HTR-8/SVneo (cell line): ENCODE results near the gene PPARG.
"Not testable (repeated sequence)": the region's sequence is repeated elsewhere in the genome, so short reads cannot be mapped to it uniquely, and the experiment has no call there.

Experiments
- DNase-seq: peaks from one replicate; pipeline ENCODE4 v3.0.0; 2011; ENCODE audit warnings: low spot score, mixed read lengths; ENCODE audit not compliant: insufficient read length
- FAIRE-seq: peaks from 2 replicates; lab custom pipeline; 2011; peaks lifted over from hg19 to GRCh38; lab: Jason Lieb, UNC

The PPARG gene

DNA sequence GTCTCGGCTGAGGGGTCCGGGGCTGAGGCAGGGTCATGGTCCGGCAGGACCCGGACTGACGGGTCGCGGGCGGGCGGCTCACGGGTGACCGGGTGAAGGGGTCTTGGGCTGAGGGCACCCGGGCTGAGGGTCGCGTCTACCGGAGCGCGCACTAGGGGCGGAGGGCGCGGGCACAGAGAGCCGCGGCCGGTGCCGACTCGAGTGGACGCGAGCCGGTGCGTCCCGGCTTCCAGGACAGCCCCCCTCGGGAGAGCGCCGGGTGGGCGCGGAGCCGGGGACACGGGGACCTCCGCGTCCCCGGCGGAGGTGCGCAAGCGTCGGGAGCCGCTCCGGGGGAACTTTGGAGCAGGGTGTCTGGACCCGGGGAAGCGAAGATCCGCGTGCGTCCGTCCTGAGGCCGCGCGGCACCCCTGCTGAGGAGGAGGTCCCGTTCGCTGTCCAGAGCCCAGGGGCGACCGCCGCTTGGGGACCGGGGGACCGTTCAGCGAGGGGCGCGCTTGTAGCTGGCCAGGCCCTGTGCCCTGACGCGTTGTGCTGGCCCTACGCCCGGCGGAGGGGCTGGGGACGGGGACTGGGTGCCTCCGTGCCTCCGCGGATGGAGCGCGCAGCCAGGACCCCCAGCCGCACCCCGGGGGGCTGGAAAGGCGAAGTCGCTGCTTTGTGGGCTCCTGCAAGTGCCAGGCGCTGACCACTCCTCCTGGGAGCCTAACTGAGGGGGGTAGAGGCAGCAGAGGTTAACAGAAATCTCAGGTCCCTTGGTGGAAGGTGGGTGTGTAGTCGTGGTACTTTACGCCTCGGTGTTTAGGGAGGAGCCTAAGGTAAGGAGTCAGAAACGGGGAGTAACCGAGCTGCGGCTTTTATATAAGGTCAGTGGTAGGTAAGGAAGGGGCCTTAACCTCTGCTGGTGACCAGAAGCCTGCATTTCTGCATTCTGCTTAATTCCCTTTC lies at the start of gene PPARG:
TSS of gene PPARG (plus strand) at position 889 of the 948 bp plus-strand sequence. CDS start 90,642 bp downstream, outside the sequence.
- DNase-seq (no peak), FAIRE-seq (no peak)

- DNase-seq, result no peak
- no peak for FAIRE-seq
These were observed 49.6 kb upstream of the PPARG start for GRCh38 chr3:12239301-12239700.

- no peak for DNase-seq
- no peak for FAIRE-seq
These were observed 46.1 kb upstream of the PPARG start for GRCh38 chr3:12242772-12243171.

GRCh38 chr3:12246497-12247163 lies 42.2 kb upstream of the PPARG start:
- no peak for DNase-seq
- no peak for FAIRE-seq

DNA sequence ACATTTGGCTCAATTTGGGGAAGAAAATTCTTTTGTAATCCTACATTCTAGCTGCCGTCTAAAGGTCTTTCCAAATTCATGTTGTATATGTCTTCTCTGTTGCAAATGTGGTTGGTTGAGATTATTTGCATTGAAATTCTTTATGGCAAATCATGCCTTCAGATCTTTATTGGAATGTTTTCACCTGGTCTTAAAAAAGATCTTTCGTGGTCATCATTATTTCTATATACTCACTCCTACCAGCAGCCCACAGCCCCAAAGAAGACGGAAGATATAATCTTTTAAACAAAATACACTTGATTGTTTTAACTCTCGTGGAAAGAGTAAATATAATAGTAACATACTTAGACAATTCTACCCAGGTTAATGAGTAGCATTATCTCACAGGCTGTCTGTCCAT lies 41.5 kb upstream of the PPARG start:
- no peak for DNase-seq
- FAIRE-seq, result no peak

- DNase-seq (no peak), FAIRE-seq (no peak)
These were observed 39.4 kb upstream of the PPARG start for GRCh38 chr3:12249519-12249918.

DNA sequence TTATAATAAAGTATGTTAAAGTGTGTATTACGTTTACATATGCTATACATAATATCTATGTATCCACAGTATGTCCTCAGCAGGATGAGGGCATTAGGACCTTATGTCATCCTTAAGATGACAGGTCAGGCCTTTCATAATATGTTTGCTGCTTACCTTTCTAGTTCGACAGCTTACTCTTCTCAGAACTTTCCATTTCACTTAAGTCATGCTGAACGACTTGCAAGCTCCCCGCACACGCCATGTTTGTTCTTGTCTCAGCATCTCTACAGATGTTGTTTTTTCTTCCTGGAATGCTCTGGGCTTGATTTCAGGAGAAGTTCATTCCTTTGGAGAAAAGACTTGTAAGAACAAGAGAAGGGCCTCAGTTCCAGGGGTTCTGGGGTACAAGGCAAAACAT lies 36.0 kb upstream of the PPARG start:
- no peak for DNase-seq
- no peak for FAIRE-seq

DNA sequence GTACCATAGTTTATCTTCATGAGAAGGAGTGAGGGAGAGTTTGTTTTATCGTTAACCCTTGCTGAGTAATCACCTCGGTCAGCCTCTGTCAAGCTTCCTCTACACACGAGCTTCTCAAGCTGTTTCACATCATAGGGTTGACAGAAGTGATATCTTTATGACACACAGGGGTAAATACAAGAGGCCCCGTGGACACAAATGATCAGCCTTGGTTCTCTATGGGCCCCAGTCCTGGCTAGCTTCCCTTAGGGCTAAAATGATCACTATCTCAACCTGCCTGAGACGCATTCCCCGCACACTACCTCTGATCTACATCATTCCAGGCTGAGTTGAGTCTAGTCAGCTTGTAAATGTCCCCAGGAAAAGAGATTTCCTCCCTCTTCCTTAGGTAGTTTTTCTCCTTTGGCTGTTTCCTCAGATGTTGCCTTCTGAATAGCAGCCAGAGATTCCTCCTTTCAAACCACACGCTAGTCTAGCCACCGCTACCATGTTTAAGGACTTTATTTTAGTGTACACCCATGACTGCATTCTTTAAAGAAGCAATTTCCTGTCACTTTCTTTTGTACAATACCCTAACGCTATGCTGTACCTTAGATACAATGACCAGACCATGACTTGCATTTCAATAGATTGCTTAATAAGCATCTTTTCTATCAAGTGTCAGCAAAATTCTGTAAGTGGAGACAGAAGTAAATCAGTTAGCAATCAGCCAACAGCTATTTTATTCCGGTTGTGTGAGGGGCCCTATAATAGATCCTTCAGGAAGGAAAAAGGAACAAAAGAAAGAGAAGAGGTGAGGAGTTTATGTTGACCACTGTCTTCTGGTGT lies 35.1 kb upstream of the PPARG start:
- FAIRE-seq (no peak), DNase-seq (no peak)

DNA sequence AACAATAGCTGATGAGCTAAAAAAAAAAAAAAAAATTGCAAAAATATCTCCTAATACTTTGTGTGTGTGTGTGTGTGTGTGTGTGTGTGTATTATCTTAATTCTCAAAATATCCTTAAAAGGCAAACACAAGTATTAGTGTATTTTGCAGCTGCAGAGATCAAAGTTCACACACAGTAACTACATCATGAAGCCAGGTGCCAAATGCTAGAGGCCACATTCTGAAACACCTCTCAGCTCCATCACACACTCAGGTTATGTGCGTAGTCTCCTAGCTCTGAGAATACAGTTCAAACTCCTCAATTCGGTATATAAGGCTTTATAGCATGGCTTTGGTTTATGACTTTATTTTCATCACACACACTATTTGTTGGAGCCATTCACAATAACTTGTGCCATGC lies 33.5 kb upstream of the PPARG start:
- no peak for FAIRE-seq
- no peak for DNase-seq

DNA sequence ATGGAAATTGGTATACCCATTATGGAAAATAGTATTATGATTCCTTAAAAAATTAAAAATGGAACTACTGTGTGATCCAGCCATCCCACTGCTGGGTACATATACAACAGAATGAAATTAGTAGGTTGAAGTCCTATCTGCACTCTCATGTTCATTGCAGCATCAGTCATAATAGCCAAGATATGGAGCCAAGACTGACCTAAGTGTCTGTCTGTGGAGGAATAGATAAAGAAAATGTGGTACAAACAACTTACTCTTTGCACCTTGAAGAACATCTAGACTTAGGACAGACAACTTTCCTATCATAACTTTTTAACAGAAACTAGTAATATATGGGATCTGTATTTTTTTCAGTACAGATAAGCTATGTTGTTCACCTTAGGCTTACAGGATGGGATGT lies 30.0 kb upstream of the PPARG start:
- FAIRE-seq, result no peak
- no peak for DNase-seq

DNA sequence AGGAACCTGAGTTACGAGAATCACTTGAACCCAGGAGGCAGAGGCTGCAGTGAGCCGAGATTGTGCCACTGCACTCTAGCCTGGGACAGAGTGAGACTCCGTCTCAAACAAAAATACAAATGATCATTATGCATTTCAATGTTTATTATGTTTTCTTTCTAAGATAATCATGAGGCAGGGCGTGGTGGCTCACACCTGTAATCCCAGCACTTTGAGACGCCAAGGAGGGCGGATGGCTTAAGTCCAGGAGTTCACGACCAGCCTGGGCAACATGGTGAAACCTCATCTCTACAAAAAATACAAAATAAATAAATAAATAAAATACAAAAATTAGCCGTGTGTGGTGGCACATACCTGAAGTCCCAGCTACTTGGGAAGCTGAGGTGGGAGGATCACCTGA lies 26.7 kb upstream of the PPARG start:
- DNase-seq, FAIRE-seq: not testable (repeated sequence)

DNA sequence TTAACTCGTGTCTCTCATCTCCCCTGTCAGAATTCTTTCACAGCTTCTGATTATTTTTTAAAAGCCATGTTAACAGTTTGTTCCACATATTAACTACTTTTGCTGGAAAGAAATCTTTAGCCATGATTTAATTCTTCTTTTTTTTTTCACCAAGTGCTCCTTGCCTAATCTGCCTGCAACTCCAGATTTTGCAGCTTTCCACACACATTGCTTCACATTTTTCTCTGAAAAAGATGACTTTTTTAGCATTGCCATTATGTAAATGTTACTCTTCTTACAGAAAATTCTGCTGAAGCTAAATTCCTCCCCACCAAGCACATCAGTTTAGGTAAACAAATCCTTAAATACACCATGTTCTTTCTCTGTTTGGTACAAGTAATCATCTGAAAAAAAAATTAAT lies 23.4 kb upstream of the PPARG start:
- DNase-seq (no peak), FAIRE-seq (no peak)

- FAIRE-seq (no peak), DNase-seq (no peak)
These were observed 22.8 kb upstream of the PPARG start for GRCh38 chr3:12266038-12266437.

GRCh38 chr3:12267376-12268030 lies 21.4 kb upstream of the PPARG start:
- DNase-seq, result no peak
- no peak for FAIRE-seq

DNA sequence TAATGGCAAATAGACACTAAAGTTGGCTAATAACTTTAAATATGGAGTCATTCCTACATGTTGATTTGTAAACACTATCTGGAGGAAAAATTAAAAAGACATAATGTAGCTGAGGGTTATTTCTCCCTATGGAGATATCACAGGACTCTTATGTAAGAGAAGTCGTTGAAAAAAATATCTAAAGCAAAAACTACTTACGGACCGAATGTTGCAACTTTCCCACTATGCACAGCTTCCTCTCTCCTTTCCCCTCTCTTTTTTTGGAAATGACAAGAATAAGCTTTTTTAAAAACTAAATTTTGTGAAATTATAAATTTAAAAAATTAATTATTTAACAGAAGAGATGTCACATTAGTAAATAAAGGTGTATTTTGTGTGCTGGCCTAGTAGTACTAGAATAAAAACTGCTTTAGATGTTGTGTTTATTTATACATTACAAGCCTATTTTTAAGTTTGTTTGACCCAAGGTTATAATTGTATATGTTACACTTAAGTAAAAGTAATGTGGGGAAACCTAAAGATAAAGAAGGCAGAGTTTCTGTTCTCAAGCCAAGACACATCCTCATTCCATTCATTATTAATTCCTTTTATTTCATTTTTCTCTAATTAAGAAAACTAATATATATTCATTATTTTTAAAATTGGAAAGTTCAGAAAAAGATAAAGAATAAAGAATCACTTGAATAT lies 20.7 kb upstream of the PPARG start:
- DNase-seq (no peak), FAIRE-seq (no peak)

DNA sequence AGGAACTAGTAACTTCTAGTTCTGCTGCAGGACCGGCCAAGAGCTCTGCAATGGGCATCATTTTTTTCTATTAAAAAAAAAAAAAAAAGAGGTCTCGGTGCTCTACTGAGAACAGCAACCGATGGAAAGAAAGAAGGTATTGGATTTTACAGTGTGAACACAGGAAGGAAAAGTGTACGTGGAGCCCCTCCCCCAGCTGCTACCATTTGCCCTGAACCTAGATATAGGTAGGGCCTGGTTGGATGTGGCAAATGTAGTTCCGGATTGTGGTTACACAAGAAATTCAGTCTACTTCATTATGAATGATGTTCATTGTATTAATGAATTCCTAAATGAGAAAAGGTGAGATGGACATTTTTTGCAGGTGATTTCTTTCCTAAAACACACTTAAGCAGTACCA lies 17.9 kb upstream of the PPARG start:
- FAIRE-seq, result no peak
- no peak for DNase-seq

DNA sequence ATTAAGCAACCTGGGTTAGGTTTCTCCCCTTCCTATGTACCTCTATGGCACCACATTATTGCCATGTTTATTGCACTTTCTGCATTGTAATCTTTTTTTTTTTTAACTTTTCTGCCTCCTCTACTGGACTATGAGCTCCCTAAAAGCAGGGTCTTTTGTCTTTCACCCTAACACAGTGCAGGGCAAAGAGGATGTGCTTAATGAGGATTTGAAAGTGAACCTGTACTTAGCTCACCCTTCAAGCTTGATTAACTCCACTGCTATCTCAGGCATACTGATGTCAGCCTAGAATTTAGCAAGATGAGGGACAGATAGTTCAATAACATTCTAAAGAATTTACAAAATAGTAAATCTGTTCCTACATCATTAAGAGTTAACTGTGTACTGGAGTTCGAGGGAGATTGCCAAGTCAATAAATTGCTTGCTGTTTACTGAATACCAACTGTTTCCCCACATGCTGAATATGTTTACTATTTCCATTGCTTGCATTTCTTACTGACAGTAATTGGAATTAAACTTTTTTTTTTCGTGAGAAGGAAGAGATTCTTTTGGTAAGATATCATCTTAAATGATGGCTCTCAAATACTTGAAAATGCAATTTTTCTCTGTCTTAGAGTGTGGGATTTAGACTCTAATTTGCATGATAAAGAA lies 15.7 kb upstream of the PPARG start:
- FAIRE-seq, result no peak
- no peak for DNase-seq

DNA sequence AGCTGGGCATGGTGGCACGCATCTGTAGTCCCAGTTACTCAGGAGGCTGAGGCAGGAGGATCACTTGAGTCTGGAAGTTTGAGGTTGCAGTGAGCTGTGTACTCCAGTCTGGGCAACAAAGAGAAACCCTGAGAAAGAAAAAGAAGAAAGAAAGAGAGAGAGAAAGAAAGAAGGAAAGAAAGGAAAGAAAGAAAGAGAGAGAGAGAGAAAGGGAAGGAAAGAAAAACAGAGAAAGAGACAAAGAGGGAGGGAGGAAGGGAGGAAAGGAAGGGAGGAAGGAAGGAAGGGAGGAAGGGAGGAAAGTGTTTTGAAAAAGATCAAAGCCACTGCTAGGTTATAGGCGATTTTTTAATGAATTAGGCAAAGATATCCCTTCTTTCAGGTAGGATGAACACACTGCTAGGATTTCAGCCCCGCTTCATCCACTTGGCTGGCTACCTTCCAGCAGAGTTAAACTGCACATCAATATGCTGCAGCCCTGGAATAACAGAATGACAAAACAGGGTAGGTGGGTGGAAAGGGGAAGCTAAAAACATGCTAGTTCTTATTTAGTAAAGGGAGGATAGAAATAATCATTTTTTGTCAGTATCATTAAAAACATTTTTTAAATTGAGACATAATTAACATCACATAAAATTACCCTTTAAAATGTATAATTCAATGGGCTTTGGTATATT lies 12.8 kb upstream of the PPARG start:
- FAIRE-seq (no peak), DNase-seq (no peak)
